HUDEP-2 (cell line): ENCODE results near the gene HUWE1.

Source experiments
- DNase-seq, 76 experiments: peaks; one replicate each; lab custom pipeline; 2025; ENCODE audit not compliant: unreplicated experiment in 76 of 76; lab: John Stamatoyannopoulos, UW

HUWE1 gene

DNA sequence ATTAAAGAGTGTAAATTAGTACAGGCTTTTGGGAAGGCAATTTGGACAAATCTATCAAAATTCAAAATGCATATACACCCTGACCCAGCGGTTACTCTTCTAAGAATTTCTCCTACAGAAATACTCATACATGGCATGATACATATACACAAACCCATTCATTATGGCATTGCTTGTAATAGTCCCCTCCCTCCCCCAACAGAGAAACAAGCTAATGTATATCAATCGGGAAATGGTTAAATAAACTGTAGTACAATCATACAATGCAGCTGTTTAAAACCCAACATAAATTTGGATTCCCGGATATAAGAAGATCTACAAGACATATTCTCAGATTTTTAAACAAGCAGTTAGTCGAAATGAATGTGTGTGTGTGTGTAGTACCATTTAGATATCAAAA, 808 bp downstream of the HUWE1 start:
- peak in 2 of 76 experiments; percentile 22 to 33 for DNase-seq

DNA sequence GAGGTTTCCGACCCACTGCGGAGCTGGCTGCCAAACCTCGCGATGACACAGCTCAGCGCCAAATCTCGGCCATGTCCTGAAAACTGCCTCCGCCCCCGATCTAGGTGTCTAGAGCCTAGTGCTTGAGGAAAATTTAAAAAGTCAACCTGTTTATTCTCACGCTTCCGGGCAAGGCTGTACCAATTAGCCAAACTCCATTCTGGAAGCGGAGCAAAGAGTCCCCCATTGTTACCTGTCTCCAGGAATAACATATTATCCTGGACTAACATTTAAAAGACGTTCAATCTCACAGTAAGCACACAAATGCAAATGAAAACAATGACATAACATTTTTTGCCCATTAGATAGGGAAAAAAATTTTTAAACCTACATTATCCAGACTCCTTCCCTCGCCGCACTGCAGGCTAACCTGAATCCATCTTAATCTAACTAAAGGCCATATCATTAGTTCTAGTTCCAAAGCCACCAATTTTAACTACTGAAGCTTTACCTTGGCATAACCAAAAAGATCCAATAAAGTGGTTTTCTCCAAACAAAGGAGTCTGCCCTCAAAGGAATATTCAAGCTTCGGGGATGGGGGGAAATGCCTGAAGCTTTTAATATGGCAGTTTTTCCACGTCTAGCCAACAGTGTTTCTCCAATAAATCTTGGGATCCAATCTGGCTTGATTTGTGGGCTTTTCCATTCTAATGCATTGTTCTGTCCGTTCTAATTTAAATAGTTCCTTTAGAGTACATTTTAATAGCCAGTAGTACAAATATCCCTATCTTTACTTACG, 1.9 kb downstream of the HUWE1 start:
- peak in 3 of 76 experiments; percentile 0 to 38 (median 2) for DNase-seq

DNA sequence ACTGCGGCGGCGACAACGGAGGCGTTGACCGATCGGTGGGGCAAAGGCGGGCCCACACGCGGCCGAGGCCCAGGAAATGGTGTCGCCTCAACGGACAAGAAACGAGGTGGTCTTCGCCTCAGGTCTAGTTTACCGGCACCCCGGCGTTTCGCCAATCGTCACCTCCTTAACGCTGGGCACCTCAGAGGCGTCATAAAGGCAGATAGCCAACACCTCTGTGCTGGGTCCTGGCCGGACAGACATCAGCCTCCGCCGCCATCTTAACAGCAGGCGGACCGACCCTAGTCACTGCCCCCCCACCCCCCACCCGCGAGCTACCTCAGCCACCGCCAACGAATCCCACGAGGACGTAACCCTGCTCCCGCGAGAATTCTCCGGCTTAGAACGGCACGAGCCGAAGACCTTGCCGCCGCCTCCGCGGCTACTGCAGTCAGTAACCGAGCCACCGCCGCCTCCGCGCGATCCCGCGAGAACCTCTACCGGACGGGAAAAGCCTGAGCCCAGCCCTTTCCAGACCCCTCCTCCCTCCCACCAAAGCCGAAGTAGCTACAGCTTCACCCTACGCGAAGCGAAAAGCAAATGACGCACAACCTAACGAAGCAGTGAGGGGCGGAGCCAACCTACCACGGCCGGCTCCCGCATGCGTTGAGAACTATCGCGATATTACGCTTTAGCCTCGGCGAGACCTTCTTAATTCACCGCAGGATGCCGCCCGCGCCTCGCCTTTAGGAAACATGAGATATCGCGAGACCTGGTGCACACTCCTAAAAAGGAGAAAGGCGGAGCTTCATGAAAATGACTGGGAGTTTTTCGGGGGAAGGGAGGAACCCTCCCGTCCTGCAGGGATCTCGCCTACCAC, 2.7 kb downstream of the HUWE1 start:
- DNase-seq, result peak in 75 of 76 experiments; percentile 3 to 99 (median 91)

GRCh38 chrX:53682885-53683555, 3.5 kb downstream of the HUWE1 start:
- peak in 41 of 76 experiments; percentile 0 to 47 (median 6) for DNase-seq

DNA sequence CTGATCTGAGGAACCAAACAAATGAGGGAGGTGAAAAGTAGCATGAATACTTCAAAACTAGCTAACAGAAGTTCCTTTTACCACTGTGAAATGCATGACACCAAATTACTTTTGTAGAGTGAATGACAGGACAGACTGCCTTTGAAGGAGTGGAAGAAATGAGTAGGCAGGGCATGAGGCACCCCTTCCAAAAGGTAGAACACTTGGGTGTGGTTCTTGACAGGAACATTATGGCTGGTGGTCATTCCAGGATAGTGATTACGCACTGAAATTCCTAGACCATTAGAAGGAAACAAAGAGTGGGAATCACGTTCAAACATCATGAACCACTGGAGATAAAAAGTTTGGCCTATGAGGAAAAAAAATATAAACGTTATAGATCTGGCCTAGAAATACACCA, 4.9 kb downstream of the HUWE1 start:
- no peak for DNase-seq

DNA sequence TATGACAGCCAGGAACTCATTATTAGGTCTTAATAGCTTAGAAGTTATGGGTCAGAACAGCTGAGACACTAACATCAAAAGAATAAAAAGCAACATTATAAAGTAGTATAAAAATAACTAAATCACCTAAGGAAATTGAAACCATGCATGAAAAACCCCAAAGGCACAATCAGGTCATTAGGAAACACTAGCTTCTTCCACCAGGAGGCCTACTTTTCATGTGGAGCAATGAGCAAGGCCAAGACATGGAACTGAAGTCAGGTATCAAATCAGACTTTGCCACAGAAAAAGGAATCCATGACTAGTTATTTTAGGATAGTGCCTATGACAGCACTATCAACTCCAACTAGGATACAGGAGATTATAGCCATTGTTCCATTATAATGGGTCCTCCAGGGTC, 7.9 kb downstream of the HUWE1 start:
- DNase-seq, result peak in 3 of 76 experiments; percentile 0 to 14 (median 3)

DNA sequence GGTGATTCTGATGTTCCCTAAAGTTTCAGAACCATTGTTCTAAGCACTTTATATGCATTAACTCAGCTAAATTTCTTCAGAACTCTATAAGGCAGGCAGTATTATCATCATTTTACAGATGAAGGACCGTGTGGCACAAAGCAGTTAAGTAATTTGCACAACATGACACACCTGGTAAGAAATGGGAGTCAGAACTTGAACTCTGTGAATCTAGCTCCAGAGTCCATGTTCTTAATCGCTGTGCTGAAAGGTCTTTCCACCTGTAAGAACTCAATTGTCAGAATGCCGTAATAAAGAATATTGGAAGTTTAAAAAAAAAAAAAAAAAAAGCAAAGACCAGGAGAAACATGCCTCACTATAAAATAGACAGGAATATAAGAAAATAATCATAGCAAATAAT, 9.2 kb downstream of the HUWE1 start:
- no peak for DNase-seq

GRCh38 chrX:53674581-53674980, 11.9 kb downstream of the HUWE1 start:
- no peak for DNase-seq

- DNase-seq, result no peak
Measured at GRCh38 chrX:53669258-53669657, 17.3 kb downstream of the HUWE1 start.

- DNase-seq, result no peak
Measured at GRCh38 chrX:53666171-53666570, 20.3 kb downstream of the HUWE1 start.

DNA sequence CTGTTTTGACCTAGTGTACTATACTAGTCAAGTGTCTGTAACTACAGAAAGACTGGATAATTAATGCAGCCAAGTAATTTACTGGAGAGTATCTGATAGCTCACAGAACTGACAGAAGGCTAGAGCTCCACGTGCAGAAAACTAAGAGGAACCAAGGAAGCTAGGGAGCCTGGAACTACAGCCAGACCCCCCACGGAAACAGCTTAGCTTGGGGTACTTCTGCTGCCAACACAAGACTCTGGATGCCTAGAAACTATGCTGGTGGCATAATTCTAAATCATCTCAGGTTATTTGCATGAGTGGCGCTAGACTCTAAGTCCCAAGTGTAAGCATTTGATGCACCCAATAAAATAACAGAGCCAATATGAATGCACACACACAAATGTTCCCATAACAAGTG, 26.5 kb downstream of the HUWE1 start:
- DNase-seq, result no peak

GRCh38 chrX:53659039-53659438, 27.5 kb downstream of the HUWE1 start:
- DNase-seq, result no peak

GRCh38 chrX:53656845-53657244, 29.7 kb downstream of the HUWE1 start:
- no peak for DNase-seq

DNA sequence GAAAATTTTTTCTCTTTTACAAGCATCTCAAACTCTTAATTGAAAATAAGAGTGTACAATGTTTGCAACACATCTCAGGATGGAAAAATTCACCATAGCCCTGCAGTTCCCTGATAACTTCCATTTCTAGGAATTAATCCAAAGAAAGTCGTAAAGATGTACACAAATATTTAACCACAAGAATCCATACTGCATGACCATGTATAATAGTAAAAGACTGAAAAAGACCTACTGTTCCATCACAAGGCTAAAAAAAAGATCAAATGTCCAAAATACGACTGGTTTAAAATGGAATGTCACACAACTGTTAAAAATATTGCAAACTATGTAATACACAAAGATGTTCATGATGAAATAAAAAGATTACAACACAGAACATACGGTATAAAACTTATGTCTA, 32.1 kb downstream of the HUWE1 start:
- DNase-seq, result no peak

- DNase-seq, result no peak
Measured at GRCh38 chrX:53644751-53645150, 41.8 kb downstream of the HUWE1 start.

GRCh38 chrX:53642337-53642736, 44.2 kb downstream of the HUWE1 start:
- DNase-seq, result no peak

- no peak for DNase-seq
Measured at GRCh38 chrX:53639257-53639656, 47.3 kb downstream of the HUWE1 start.

- no peak for DNase-seq
Measured at GRCh38 chrX:53637479-53637878, 49.0 kb downstream of the HUWE1 start.

- DNase-seq, result no peak
Measured at GRCh38 chrX:53631156-53631555, 55.4 kb downstream of the HUWE1 start.

GRCh38 chrX:53630261-53630660, 56.3 kb downstream of the HUWE1 start:
- DNase-seq, result no peak

DNA sequence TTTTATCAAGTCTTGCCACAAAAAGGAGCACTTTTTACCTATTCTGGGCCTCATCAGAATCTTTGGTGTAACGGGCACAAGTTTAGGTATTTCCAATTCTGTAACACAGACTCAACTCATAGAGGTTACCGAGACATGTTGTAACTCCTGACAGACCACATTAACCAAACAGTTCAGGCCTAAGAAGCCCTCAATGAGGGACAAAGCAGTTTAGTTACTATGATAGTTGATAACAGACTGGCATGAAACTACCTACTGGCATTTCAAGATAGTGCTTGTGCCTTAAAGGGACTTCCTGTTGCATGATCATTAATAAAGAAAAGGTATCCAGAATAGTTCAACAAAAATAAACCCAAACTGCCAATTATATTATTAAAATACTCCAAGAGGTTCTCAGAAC, 64.1 kb downstream of the HUWE1 start:
- peak in 2 of 76 experiments; percentile 0 for DNase-seq
